ENCODE results near the gene PPP1R9B.

- TF ChIP-seq POLR2A (IDR thresholded peaks at IDR 0.05; ENCODE audit: low read length) = no peak
- TF ChIP-seq GATA1 (IDR thresholded peaks at IDR 0.05; ENCODE audit: low read depth, low read length) = no peak
Measured at GRCh38 chr17:50168319-50168718, 17.8 kb upstream of the PPP1R9B start.

All from erythroblast (primary cell).